PC-9 (cell line): ENCODE results near the gene STARD10.

ENCODE experiments used
- EZH2 ChIP-seq: fragments of 200-600 bp; sonication (generic); IDR thresholded peaks from 2 replicates; pipeline ENCODE4 v1.8.0; 2017; ENCODE audit warnings: antibody characterized with exemption, low read depth
- TF ChIP-seq, protein P1 (sequence below): fragments of 200-600 bp; sonication (generic); conservative IDR thresholded peaks from 2 replicates; pipeline ENCODE4 v1.6.1; 2017; ENCODE audit warnings: mixed run types, antibody characterized with exemption, mild to moderate bottlenecking, moderate library complexity

DNA sequence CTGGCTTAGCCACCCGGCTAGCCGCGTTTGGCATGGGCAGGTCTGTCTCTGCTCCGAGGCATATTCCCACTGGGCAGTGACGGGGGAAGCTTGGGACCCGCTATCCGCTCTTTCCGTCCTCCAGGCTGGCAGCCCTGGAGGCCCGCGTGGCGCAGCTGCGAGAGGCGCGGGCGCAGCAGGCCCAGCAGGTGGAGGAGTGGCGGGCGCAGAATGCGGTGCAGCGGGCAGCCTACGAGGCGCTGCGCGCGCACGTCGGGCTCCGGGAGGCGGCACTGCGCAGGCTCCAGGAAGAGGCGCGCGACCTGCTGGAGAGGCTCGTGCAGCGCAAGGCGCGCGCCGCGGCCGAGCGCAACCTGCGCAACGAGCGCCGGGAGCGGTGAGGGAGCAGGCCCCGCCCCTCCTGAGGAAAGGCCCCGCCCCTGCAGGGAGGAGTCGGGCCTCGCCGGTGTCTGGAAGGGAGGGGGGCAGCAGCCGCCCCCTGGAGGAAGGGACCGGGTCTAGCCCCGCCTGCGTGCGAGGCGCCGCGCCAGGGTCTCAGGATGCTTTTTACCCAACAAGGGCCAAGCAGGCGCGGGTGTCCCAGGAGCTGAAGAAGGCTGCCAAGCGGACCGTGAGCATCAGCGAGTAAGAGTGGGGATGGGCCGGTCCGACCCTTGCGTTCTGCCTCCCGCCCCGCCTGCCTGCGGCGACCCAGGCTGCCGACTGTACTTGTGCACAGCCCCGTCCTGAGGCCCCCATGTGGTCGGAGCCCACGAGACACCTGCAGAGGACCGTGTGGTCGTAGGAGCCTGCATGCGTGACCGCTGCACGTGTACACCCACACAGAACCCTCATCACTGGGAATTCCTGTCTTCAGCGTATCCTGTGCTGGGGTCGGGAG lies 28.3 kb upstream of the STARD10 start:
- TF ChIP-seq, protein P1, sequence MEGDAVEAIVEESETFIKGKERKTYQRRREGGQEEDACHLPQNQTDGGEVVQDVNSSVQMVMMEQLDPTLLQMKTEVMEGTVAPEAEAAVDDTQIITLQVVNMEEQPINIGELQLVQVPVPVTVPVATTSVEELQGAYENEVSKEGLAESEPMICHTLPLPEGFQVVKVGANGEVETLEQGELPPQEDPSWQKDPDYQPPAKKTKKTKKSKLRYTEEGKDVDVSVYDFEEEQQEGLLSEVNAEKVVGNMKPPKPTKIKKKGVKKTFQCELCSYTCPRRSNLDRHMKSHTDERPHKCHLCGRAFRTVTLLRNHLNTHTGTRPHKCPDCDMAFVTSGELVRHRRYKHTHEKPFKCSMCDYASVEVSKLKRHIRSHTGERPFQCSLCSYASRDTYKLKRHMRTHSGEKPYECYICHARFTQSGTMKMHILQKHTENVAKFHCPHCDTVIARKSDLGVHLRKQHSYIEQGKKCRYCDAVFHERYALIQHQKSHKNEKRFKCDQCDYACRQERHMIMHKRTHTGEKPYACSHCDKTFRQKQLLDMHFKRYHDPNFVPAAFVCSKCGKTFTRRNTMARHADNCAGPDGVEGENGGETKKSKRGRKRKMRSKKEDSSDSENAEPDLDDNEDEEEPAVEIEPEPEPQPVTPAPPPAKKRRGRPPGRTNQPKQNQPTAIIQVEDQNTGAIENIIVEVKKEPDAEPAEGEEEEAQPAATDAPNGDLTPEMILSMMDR: 0 out of 2 replicates have a peak, but pooled peaks have one; percentile 23
- no peak for TF ChIP-seq EZH2
